Activated gamma-delta T cell (primary cell): ENCODE measurements around the gene PRAC1.

Experiments
- DNase-seq: peaks from one replicate; lab custom pipeline; 2025; lab: John Stamatoyannopoulos, UW

Gene PRAC1

GRCh38 chr17:48704361-48705248 is 17.7 kb downstream of the PRAC1 start:
- DNase-seq, result no peak

DNA sequence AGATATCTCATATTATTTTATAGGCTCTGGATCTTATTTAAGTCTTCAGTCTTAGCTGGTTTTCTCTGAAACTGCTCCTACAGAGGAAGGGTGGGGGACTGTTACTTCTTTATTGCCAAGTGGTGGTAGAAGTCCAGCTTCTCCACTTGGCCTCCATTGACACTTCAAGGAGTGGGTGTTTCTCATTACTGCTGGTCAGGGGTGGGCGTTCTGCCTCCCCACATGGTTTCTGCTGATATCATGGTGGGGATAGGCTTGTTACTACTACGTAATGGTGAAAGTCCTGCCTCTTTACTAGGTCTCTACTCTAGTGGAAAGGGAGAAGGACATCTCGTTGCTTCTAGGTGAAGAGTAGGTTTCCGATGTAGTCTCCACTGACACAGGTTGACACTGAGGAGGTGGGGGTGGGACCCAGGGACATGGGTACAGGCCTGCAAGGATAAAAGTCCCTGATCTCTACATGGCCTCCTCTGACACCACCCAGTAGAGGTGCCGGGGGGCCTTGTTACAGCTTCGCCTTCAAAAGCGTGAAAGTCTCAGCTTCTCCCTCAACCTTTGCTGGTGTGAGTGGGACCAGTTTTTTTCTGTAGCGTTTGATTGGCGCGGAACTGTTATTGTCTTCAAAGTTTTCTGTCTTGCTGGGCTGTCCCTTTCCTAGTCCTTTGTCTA is 20.3 kb downstream of the PRAC1 start:
- no peak for DNase-seq

- DNase-seq, result no peak
Measured at GRCh38 chr17:48693178-48693577, 29.1 kb downstream of the PRAC1 start.

- no peak for DNase-seq
Measured at GRCh38 chr17:48692049-48692448, 30.3 kb downstream of the PRAC1 start.

- no peak for DNase-seq
Measured at GRCh38 chr17:48690655-48691054, 31.7 kb downstream of the PRAC1 start.

DNA sequence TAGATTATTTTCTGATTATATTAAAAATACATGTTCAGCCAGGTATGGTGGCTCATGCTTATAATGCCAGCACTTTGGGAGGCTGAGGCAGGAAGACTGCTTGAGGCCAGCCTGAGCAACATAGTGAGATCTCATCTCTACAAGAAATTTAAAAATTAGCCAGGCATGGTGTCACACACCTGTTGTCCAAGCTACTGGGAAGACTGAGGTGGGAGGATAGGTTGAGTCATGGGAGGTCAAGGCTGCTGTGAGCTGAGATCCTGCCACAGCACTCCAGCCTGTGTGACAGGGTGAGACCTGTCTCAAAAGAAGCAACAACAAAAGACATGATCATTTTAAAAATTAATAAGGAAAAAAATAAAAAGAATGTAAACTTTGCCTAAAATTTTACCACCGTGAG is 40.7 kb downstream of the PRAC1 start:
- DNase-seq, result no peak

GRCh38 chr17:48679385-48680096 is 42.8 kb downstream of the PRAC1 start:
- DNase-seq, result no peak

- peak; percentile 38 for DNase-seq
Measured at GRCh38 chr17:48678141-48678971, 44.0 kb downstream of the PRAC1 start.

DNA sequence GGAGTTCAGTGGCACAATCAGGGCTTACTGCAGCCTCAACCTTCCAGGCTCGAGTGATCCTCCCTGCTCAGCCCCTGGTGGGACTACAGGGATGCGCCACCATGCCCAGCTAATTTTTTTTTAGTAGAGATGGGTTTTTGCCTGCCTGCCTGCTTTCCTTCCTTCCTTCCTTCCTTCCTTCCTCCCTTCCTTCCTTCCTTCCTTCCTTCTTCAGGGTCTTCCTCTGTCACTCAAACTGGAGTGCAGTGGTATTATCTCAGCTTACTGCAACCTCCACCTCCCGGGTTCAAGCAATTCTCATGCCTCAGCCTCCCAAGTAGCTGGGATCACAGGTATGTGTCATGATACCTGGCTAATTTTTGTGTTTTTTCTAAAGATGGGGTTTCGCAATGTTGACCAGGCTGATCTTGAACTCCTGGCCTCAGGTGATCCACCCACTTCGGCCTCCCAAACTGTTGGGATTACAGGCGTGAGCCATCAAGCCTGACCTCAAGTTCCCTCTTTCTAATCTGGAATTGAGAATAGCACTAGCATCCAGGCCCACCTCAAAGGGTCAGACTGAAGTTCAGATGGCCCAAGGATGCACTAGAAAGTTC is 45.3 kb downstream of the PRAC1 start:
- no peak for DNase-seq

GRCh38 chr17:48672340-48672739 is 50.0 kb downstream of the PRAC1 start:
- DNase-seq, result no peak
